GM21619 (cell line): ENCODE results near the gene SLC25A34.

ENCODE experiments used
- ATAC-seq: cut with Tn5 transposase; IDR thresholded peaks from one replicate; pipeline ENCODE4 v1.9.1; 2021; ENCODE audit not compliant: unreplicated experiment

The SLC25A34 gene

GRCh38 chr1:15749399-15750291 is 13.6 kb downstream of the SLC25A34 start:
- no peak for ATAC-seq

- ATAC-seq, result no peak
These were observed 14.9 kb downstream of the SLC25A34 start for GRCh38 chr1:15750924-15751323.

- no peak for ATAC-seq
These were observed 15.7 kb downstream of the SLC25A34 start for GRCh38 chr1:15751717-15752116.

- ATAC-seq, result no peak
These were observed 17.7 kb downstream of the SLC25A34 start for GRCh38 chr1:15753776-15754175.

- no peak for ATAC-seq
These were observed 19.1 kb downstream of the SLC25A34 start for GRCh38 chr1:15755021-15755645.

GRCh38 chr1:15755646-15756040 is 19.6 kb downstream of the SLC25A34 start:
- no peak for ATAC-seq

GRCh38 chr1:15756143-15757015 is 20.3 kb downstream of the SLC25A34 start:
- no peak for ATAC-seq

- no peak for ATAC-seq
These were observed 21.0 kb downstream of the SLC25A34 start for GRCh38 chr1:15757016-15757543.

GRCh38 chr1:15757575-15758342 is 21.7 kb downstream of the SLC25A34 start:
- no peak for ATAC-seq

- no peak for ATAC-seq
These were observed 22.4 kb downstream of the SLC25A34 start, which contains the start of gene FBLIM1 for GRCh38 chr1:15758343-15758931. TSS of gene FBLIM1 (plus strand) at chr1:15758795. CDS start at chr1:15764984, 6,189 bp downstream.

- ATAC-seq, result no peak
These were observed 23.0 kb downstream of the SLC25A34 start for GRCh38 chr1:15758953-15759661.

- no peak for ATAC-seq
These were observed 24.6 kb downstream of the SLC25A34 start for GRCh38 chr1:15760520-15761211.

- no peak for ATAC-seq
These were observed 25.5 kb downstream of the SLC25A34 start for GRCh38 chr1:15761366-15762128.

- ATAC-seq, result no peak
These were observed 26.5 kb downstream of the SLC25A34 start for GRCh38 chr1:15762546-15762945.

- ATAC-seq, result no peak
These were observed 28.3 kb downstream of the SLC25A34 start for GRCh38 chr1:15764269-15764764.

GRCh38 chr1:15764890-15765289 is 28.8 kb downstream of the SLC25A34 start:
- no peak for ATAC-seq

GRCh38 chr1:15765495-15766194 is 29.6 kb downstream of the SLC25A34 start:
- no peak for ATAC-seq
